HG03439 (cell line): ENCODE results near the gene PRM3.

Experiments
- ATAC-seq: cut with Tn5 transposase; IDR thresholded peaks from one replicate; pipeline ENCODE4 v1.9.1; 2021; ENCODE audit warnings: mild to moderate bottlenecking, moderate library complexity; ENCODE audit not compliant: unreplicated experiment

Gene PRM3

GRCh38 chr16:11259655-11260595 lies 13.5 kb downstream of the PRM3 start:
- ATAC-seq: no peak

DNA sequence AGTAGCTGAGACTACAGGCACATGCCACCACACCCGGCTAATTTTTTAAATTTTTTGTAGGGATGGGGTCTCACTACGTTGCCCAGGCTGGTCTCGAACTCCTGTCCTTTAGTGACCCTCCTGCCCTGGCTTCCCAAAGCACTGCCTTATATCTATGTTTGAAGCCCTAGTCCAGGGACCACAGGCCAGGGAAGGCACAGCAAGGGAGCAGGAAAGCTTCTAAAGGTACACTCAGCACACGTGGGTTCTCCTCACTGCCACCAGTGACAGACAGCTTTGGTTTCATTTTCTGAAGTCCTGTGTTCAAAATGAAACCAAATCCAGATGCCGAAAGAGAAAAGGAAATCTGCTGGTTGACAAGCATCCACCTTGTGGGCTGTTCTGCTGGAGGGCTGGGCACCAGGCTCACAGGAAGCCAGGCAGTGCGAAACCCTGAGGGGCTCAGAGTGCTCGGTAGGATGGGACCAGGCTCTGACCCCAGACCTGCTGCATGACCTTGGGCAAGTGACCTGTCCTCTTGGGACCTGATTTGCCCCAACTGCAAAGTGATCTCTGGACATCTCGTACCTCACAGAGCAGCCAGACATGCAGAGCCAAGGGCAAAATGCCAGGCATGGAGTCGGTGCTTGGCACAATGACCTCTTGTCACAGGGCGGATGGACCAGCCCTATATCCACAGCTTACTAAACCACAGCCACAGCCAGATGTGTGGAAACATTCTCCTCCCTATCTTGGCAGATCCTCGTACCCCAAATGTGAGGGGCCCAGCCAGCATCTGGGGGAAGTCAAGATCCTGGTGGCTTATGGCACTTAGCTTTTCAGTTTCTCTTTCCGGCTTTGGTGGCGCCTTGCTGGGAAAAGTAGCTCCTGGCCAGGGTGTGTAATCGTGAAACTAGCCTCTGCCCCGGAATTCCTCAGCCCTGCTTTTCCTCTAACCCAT lies 14.6 kb downstream of the PRM3 start:
- ATAC-seq: no peak

DNA sequence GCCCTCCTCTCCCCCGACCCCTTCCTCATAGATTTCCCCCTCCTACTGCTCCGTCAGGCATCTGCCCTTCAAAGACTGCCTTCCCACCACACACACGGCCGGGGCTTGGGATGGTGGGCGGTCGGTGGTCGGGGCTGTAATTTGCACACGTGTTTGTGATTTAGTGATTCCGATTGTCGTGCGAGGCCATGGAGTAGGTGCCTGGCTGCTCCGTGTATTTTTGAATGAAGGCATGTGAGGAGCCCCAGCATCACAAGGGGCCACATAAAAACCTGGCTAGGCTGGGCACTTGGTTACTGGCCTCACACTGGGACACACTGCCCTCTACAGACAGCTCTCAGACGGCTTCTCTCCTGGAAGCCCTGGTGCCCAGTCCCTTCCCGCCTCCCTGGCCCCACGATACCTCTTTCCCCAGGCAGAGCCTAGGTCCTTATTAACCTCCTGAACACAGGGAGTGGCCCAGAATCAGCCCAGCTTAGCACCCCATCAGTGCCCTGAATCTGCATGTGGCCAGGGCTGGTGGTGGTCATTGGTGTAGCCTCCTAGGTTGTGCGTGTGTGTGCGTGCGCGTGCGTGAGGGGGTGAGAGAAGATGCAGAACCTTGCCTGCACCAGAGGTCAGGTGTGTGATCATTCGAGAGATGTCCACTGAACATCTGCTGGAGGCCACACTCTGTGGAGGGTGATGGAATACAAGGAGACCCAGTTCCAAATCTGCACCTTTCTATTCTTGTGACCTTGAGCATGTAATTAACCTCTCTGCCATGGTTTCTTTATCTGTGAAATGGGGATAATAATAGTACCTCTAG lies 16.1 kb downstream of the PRM3 start:
- no peak for ATAC-seq

DNA sequence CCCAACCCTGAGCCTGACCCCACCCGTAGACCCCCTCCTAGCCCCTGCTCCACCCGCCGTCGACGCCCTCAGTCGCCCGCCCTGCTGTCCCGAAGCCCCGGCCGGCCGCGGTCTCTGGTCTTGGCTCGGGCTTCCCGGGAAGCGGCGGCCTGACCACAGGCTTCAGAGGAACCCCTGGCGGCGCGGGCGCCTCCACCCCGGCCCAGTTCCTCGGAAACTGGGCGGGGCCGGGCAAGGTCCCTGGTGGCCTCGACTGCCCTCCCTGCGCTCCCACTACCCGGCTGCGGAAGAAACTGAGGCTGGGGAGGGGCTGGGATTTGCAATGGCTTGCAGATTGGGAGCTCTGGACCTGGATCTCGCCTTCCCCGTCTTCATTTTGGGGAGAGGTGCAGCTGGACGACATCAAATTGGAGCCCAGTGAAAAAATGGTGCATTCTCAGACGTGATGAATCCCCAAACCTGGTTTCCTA lies 16.7 kb downstream of the PRM3 start:
- ATAC-seq: no peak

GRCh38 chr16:11255737-11256660 lies 17.4 kb downstream of the PRM3 start, which contains the start of gene SOCS1:
SOCS1 (minus strand) TSS chr16:11256204; CDS start chr16:11255478, 726 bp downstream.
- peak; percentile 46 for ATAC-seq

- ATAC-seq: peak; percentile 27
These were observed 18.3 kb downstream of the PRM3 start for GRCh38 chr16:11254913-11255736.

DNA sequence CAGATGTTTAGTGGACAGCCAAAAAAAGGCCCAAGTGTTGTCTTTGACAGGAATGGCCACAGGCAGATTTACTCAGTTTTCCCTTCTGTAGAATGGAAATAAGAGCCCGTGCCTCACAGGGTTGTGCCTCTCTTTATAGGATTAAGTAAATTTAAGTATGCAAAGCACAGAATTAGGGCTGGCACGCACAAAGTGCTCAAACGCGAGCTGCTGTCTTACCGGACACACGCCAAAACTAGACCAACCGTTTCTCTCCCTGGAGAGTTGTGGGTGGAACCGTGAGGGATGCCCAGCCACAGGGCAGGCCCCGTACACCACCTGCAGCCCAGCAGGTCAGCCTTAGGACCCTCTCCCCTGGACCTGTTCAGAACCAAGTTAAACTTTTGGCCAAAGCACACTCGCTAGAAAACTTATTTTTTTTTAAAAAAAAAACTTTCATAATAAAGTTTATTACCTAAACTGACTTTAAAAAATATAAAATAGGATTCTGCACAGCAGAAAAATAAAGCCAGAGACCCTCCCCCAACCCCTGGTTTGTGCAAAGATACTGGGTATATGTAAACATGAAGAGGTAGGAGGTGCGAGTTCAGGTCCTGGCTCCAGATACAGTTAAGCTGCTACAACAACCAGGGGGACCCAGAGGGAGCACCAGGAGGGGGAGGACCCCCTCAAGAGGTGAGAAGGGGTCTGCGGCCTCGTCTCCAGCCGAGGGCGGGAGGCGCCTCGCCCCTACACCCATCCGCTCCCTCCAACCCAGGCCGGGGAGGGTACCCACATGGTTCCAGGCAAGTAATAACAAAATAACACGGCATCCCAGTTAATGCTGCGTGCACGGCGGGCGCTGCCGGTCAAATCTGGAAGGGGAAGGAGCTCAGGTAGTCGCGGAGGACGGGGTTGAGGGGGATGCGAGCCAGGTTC lies 19.2 kb downstream of the PRM3 start:
- ATAC-seq: no peak

DNA sequence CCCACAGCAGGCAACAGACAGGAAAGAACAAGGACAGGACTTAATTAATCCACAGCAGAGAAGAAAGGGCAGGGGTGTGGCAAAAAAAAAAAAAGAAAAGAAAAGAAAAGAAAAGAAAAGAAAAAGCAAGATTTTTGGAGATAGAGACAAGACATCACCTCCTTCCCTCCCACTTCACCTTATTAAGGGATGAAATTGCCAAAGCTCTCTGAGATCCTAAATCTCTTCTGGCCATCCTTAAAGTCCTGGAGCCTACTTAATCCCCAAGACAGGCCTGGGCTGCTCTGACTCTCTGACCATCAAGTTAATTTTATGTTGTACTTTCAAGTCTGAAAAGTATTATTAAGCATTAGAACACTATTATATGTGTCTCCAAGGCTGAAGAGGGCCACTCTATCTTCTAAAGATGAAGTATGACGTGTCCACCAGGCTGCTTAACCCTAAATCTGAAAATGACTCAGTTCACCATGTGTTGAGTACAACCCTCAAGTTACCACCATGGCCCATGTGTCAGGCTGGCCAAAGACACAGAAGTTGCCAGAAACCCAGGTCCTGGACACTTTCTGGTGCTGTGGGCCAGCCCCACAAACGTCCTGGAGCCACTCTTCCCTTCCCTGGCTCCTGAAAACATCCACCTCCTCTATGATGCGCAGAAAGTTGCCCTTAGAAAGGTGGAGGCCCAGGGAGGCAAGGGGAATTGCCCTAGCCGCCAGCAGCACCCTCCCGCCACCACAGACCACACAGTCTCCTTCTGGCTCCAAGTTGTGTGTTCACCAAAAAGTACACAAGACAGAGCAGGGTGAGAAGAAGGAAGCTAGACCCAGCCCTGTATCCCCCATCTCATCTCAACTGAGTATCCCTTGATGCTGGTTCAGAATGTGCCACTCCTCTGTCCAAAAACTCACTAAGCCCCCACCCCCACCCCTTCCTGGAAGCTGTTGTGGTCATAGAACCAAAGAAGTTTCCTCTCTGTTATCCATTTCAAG lies 20.1 kb downstream of the PRM3 start:
- no peak for ATAC-seq

- ATAC-seq: no peak
These were observed 20.9 kb downstream of the PRM3 start for GRCh38 chr16:11252482-11252931.

DNA sequence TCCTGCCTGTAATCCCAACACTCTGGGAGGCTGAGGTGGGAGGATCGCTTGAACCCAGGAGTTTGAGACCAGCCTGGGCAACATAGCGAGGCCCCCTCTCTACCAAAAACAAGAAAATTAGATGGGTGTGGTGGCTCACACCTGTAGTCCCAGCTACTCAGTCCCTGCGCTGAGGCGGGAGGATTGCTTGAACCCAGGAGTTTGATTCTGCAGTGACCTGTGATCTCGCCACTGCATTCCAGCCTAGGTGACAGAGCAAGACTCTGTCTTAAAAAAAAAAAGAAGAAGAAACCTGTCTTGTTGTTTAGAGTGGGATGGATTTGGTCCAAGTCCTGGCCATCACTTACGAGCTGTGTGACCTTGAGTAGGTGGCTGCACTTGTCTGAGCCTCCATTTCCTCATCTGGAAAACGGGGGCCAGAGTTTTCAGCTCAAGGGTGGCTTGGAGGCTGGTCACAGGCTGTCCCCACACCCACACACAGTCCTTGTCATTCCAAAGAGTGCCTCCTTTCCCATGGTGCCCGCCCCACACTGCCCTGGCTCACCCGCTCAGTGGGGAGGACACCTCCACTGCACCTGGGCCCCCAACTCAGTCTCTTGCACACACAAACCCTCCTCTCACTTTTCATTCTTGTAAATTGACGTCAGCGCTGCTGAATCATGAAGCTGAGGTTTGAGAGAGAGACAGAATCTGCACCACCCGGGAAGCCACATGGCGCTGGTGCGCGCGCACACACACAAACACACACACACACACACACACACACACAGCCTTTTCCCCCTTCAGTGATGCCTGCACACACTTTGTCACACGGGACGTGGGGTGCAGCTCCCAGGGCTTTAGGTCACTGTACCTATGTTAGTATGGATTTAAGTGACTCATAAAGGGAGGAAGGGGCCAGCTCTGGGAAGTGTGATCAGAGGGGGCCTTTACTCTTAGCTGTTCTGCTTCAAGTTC lies 21.6 kb downstream of the PRM3 start:
- ATAC-seq: no peak

DNA sequence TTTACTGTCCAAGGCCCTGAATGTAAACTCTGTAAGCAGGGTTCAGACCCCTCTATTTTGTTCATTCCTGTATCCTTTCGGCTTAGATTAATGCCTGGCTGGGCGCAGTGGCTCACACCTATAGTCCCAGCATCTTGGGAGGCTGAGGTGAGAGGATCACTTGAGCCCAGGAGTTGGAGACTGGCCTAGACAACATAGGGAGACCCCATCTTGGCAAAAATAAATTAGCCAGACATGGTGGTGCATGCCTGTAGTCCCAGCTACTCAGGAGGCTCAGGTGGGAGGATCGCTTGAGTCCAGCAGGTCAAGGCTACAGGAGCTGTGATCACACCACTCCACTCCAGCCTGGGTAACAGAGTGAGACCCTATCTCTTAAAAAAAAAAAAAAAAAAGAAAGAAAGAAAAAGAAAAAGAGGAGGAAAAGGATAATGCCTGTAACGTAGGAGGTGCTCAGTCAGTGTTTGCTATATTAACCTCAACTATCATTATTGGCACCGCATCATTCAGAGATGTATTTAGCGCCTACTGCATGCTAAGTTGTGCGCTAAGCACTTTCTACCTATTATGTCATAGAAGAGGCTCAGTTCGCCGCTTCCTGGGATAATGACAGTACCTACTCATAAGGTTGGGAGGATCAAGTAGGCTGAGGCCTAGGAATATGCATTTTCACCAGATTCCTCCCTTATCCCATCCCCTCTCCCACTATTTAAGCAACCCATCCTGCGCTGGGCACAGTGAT lies 22.5 kb downstream of the PRM3 start:
- ATAC-seq: no peak

DNA sequence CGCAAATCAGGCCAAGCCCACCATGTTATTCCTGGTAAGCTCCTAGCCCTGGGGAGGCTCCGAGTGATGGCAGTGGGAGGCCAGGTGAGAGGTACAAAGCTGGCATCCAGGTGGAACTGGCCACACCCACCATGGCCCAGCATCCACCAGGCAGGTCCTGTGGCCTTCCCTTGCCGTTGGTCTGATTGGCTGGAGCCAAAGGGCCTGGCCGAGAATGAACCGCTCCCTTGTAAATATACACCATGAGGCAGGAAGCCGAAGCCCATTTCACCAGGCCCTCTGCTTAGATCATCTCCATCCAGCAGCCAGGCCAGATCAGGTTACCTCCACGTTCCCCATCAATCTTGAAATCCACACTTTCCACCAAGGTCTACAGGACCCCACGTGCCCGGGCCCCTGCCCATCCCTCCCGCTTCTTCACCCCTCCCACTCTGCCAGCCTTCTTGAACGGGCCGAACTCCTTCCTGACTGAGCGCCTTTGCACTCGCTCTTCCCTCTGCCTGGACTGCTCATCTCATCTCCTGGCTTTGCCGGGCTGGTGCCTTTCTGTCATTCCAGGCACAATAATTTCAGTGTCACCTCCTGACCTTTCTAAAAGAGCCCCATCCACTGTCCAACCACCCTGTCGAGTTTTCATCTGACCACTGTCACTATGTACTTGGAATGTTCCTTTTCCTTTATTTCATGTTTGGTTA lies 23.2 kb downstream of the PRM3 start:
- no peak for ATAC-seq

GRCh38 chr16:11249233-11250061 lies 24.0 kb downstream of the PRM3 start:
- no peak for ATAC-seq
